ENCODE measurements around the gene ISLR. TPM values are rescaled to one million over a fixed set of nuclear protein-coding genes. Genes with fewer than 3 reads are reported as not detected.

ISLR gene, protein sequence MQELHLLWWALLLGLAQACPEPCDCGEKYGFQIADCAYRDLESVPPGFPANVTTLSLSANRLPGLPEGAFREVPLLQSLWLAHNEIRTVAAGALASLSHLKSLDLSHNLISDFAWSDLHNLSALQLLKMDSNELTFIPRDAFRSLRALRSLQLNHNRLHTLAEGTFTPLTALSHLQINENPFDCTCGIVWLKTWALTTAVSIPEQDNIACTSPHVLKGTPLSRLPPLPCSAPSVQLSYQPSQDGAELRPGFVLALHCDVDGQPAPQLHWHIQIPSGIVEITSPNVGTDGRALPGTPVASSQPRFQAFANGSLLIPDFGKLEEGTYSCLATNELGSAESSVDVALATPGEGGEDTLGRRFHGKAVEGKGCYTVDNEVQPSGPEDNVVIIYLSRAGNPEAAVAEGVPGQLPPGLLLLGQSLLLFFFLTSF
- total RNA-seq (2014; rRNA removed; shearing (Covaris generic); ENCODE audit: low replicate concordance), result not detected in 2 replicates

DNA sequence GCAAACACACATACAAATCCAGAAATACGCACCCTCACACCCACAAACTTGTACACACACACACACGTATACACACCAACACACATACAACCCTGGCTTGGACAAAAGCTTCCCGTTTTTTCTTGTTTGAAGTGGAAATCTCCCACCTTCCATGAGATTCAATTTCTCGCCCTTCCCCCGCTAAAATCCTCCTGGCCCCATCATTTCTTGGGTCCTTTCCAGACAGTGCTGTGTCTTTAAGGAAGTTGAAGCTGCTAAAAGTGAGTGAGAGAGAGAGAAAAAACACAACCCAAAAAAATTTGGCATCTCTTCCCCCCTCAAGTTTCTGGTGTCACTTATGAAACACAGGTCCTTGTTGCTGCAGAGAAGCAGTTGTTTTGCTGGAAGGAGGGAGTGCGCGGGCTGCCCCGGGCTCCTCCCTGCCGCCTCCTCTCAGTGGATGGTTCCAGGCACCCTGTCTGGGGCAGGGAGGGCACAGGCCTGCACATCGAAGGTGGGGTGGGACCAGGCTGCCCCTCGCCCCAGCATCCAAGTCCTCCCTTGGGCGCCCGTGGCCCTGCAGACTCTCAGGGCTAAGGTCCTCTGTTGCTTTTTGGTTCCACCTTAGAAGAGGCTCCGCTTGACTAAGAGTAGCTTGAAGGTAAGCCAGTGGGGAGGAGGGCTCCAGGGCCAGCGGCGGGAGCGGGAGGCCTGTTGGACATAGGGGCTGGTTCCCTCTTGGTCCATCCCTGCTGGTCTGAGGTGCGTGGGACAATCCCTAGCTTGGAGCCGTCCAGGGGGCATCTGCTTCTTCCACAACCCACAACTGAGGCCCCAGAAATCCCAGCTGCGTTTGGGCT, at the start of gene ISLR:
ISLR (plus strand) TSS at position 331 of the 839 bp plus-strand sequence. CDS start 1,149 bp downstream, outside the sequence.
- DNase-seq (ENCODE audit: low read depth), result no peak
- in situ Hi-C loops (cut with HindIII; ENCODE audit: low pct_unique_long_range_greater_than_20kb, low sequenced_read_pairs), result no loop called here

DNA sequence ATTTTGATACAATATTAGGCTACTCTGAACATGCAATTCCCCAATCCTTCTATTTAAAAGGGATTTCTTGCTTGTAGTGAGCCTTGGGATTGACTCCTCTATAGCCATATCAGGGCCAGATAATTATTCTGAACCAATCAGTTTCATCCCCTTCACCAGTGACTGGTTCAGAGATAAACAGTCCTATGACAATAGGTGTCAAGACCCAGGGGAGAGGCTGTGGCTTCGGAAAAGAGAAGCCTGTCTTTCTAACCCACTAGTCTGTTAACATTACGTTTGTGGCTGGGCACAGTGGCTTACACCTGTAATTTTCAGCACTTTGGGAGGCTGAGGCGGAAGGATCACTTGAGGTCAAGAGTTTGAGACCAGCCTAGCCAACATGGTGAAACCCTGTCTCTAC, 49.3 kb upstream of the ISLR start:
- no peak for DNase-seq (ENCODE audit: low read depth)
- in situ Hi-C loops (cut with HindIII; ENCODE audit: low pct_unique_long_range_greater_than_20kb, low sequenced_read_pairs), result no loop called here

DNA sequence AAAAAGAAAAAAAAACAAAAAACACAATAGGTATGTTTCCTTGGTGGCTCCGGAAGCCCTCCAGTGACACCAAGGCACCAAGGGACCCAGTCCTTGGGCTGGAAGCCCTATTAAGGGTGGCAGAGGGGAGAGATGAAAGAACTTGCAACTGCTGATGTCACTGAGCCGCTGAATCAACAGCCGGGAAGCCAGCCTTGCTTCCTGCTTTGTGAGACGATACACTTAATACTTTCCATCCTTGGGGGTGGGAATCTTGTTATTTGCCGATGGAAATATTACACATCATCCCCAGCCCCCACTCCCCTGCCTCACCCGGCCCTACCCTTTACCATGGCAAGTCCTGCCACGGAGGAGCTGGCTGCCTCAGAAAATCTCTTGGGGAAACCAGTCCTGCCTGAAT, 48.8 kb upstream of the ISLR start:
- in situ Hi-C loops (cut with HindIII; ENCODE audit: low pct_unique_long_range_greater_than_20kb, low sequenced_read_pairs), result no loop called here

DNA sequence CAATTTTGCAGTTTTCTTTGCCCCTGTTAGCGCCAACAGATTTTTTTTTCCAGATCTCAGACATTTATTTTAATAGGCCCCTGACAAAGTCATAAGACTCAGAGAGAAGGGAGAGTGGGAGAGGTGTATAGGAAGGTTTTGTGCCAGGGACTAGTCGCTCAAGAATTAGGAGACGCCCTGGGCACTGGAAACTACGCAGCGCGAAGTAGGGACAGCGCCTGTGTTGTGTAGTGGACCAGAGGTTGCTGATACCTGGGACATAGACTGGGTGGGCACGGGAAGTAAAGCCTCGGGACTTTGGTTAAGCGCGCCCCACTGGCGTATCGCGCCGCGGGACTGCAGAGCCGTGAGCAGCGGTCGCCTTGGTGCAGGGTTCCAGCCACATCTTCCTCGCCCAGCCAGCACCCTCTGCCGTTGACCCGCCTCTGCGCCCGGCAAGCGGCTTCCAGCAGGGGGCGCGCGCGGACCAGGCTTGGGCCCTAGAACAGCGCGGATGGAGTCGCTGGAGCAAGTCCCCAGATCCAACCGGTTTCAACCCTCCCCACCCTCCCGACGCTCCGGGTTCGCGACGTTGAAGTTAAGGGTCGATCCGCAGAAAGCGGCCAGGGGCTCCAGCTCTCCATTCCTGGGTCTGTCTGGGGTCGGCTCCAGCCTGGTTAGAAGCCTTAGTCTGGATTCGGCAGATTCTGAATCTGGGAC, 46.1 kb upstream of the ISLR start:
- in situ Hi-C loops (cut with HindIII; ENCODE audit: low pct_unique_long_range_greater_than_20kb, low sequenced_read_pairs), result no loop called here
- DNase-seq (ENCODE audit: low read depth), result peak; percentile 78

More for the DNA sequence above, 48.8 kb upstream of the ISLR start:
- no peak for DNase-seq (ENCODE audit: low read depth)

DNA sequence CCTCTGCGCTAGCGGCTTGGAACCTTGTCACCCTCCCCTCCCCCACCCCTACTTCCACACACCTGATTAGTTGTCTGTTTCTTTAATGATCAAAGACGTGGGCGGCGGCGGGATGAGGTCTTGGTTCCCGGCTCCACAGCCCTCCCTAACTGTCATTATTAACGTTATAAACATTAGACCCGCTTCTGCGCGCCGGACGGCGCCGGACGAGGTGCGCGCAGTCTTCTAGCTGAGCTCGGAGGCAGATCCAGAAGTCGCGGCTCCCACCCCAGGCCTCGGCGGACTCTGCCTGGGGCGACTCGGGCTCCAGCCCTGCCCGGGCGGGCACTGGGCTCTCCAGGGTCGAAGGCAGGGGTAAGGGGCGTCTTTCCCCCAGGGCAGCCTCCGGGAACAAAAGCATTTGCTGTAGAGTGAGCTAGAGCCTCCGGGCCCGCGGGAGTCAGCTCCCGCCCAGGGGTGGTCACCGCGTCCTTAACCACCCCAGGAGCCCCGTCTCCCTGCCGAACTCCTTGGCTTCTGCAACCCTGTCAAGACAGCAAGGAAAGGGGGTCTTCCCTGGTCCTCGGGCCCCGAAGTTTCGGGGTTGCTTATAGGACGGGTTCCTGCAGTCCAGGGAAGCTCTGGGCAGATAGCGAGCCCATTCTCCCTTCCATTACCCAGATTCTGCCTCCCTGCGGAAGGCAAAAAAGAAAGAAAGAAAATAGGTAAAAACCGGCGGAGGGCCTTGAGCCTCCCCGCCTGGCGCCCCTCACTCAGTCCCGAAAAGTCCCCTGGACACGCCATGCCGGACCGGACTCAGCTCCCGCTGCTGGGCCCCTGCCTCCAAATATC, 45.3 kb upstream of the ISLR start:
- in situ Hi-C loops (cut with HindIII; ENCODE audit: low pct_unique_long_range_greater_than_20kb, low sequenced_read_pairs), result no loop called here
- DNase-seq (ENCODE audit: low read depth), result no peak

DNA sequence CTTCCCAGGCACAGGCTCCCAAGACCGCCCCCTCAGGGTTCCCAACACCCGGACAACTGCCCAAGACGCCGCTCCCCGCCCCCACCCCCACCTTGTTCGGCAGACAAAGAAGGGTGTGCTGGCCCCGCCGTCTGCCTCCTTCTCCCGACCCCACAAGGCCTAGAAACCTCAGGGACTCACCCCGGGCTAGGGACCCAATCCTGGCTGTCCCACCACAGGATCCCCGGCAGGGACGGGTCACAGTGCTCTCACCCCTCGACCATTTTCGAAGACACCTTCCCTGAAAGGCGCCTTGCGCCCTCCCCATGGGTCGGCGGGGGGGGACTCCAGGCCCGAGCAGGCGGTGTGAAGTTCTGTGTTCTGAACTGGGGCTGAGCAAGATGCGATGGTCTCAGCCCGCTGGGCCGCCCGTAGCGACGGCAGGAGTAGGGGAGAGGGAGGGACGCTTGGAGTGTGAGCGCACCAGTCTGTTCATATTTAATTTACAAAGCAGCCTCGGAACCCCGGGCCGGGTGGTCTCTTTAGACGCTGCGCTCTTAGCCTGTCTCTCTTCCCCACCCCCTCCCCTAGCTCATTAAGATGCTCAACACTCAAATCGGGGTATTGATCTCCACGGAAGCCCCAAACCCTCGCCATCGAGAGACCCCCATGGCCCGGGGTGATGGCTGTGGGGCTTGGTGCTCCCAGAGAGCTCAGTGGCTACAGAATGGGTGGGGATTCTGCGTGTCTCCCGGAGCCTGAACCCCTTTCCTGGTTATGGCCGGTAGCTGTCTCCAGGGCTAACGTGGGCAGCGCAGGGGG, 44.5 kb upstream of the ISLR start:
- no peak for DNase-seq (ENCODE audit: low read depth)
- in situ Hi-C loops (cut with HindIII; ENCODE audit: low pct_unique_long_range_greater_than_20kb, low sequenced_read_pairs), result no loop called here

DNA sequence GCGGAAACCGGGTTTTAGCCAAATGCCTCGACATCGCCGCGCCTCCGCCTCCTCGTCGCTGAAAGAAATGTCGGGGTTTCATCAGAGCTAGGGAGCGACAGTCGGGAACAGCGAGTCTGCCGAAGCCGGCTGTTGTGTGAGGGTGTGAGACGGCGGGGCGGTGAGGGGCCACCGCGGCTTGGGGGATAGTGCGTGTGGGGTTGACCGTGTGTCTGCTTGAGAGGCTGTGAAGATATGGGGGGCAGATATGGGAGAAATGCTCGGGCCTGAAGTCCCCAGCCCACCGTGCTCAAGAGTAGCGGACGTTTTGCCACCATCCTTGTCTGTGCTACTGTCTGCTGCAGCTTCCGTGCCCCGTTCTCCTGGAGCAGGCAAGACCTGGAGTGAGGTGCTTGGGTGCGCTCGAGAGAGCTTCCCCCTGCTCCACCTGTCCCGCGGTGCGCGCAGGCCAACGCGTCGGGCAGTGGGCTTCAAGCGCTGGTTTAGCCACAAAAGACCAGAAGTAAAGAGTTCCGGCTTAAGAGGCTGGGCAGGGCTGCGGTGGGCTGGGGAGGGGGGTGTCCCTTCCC, 43.8 kb upstream of the ISLR start:
- DNase-seq (ENCODE audit: low read depth), result no peak
- in situ Hi-C loops (cut with HindIII; ENCODE audit: low pct_unique_long_range_greater_than_20kb, low sequenced_read_pairs), result no loop called here

DNA sequence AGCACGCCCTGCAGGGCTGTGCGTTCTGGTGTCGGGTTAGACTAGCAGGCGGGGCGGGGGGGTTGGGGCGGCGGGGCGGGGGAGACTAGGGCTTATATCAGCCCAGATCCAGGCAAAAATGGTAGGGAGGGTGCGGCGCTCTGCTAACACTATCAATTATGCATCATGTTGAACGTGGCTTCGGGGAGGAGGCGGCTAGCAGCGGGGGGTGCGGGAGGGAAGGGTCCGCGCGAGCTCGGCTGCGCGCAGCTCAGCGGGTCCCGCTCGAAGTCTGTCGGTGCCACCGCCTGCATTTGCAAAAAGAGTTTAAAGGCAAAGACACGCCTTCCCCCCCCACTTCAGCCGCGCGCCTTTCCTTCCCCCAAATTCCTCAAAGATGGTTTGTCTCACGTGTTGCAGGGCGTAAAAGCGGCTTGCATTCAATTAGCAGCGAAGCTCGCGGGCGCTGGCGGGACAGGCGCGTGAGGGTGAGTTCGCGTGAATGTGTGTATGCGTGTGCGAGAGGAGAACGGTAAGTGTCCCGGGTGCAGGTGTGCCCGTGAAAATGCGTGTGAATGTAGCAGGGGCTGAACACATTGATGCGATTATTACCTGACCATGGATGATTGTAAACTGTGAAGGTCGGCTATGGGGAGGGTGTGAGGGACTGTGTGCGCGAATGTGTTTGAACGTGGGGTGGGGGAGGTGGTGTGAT, 43.2 kb upstream of the ISLR start, which contains the start of gene ISLR2:
ISLR2 (plus strand) TSS at position 432 of the 694 bp plus-strand sequence. CDS start 2,169 bp downstream, outside the sequence.
- in situ Hi-C loops (cut with HindIII; ENCODE audit: low pct_unique_long_range_greater_than_20kb, low sequenced_read_pairs), result no loop called here
- DNase-seq (ENCODE audit: low read depth), result no peak

DNA sequence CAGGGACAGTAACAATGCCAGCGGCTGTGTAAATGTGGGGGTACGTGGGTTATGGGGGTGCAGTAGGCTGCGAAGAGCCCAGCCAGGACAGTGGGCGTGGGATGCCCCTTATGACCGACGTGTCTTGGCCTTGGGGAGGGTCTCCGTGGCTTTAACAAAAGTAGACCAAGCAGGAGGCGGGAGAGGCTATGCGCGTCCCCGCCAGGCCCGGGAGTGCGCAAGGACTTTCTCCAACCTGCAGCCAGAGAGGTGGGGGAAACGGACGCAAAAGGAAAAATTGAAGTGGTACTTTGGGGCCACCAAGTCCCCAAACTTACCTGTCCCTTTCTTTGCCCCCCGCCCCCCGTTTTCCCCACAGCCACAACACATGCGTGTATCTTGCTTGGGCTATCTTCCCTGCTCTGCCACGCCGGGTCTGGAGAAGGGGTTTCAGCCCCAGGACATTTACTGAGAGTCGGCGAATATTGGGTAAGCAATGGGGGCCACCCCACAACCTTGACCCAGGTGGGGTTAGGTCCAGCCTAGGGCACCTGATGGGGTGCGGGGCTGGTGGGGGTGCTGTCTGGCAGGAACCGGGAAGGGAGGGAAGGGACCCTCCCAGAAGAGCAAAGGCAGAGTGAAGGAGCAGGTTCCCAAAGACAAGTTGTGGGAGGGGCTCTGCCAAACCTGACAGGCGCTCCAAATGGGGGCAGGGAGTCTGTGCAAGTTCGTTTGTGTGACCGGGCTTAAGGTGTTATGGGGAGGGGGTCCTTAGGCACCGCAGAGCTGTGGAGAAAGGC, 42.5 kb upstream of the ISLR start:
- in situ Hi-C loops (cut with HindIII; ENCODE audit: low pct_unique_long_range_greater_than_20kb, low sequenced_read_pairs), result no loop called here
- DNase-seq (ENCODE audit: low read depth), result no peak

DNA sequence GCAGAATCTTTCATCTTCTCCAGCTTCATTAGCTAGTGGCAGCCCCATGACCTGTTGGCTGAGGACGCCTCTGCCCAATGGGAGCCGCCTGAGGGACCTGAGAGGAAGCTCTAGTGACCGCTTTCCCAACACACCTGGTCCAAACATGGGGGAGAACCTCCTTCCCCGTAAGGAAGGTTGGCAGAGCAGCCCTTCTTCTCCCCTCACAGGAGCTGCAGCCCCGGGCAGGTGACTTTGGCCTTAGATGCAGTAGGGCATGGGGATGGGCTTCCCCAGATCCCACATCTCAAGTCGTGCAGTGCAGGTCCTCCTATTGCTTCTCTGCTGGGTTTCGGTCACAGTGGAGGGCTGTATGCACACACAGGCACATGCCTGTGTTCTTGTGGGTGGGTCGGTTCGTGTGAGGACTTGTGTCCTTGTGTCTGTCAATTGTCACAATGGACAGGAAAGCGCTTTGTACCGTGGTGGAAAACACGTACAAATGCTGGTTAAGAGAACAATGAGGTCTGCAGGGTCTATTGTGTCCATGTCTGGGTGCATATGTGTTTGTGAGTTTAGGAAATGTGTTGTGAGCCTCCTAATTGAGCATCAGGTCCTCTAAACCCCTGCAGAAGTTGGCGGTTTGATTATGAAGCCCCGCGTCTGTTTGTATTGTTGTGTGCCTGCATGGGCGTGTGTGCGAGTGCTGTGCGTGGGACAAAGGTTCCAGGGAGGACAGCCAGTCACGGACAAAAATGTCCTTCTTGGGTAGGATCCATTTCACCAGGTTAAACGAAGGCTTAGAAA, 41.7 kb upstream of the ISLR start:
- in situ Hi-C loops (cut with HindIII; ENCODE audit: low pct_unique_long_range_greater_than_20kb, low sequenced_read_pairs), result no loop called here
- DNase-seq (ENCODE audit: low read depth), result no peak

DNA sequence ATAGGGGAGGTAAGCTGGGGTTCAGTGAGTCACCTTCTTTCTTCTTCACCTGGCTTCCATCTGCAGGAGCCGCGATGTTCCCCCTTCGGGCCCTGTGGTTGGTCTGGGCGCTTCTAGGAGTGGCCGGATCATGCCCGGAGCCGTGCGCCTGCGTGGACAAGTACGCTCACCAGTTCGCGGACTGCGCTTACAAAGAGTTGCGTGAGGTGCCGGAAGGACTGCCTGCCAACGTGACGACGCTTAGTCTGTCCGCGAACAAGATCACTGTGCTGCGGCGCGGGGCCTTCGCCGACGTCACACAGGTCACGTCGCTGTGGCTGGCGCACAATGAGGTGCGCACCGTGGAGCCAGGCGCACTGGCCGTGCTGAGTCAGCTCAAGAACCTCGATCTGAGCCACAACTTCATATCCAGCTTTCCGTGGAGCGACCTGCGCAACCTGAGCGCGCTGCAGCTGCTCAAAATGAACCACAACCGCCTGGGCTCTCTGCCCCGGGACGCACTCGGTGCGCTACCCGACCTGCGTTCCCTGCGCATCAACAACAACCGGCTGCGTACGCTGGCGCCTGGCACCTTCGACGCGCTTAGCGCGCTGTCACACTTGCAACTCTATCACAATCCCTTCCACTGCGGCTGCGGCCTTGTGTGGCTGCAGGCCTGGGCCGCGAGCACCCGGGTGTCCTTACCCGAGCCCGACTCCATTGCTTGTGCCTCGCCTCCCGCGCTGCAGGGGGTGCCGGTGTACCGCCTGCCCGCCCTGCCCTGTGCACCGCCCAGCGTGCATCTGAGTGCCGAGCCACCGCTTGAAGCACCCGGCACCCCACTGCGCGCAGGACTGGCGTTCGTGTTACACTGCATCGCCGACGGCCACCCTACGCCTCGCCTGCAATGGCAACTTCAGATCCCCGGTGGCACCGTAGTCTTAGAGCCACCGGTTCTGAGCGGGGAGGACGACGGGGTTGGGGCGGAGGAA, 40.5 kb upstream of the ISLR start:
- DNase-seq (ENCODE audit: low read depth), result no peak
- in situ Hi-C loops (cut with HindIII; ENCODE audit: low pct_unique_long_range_greater_than_20kb, low sequenced_read_pairs), result no loop called here

DNA sequence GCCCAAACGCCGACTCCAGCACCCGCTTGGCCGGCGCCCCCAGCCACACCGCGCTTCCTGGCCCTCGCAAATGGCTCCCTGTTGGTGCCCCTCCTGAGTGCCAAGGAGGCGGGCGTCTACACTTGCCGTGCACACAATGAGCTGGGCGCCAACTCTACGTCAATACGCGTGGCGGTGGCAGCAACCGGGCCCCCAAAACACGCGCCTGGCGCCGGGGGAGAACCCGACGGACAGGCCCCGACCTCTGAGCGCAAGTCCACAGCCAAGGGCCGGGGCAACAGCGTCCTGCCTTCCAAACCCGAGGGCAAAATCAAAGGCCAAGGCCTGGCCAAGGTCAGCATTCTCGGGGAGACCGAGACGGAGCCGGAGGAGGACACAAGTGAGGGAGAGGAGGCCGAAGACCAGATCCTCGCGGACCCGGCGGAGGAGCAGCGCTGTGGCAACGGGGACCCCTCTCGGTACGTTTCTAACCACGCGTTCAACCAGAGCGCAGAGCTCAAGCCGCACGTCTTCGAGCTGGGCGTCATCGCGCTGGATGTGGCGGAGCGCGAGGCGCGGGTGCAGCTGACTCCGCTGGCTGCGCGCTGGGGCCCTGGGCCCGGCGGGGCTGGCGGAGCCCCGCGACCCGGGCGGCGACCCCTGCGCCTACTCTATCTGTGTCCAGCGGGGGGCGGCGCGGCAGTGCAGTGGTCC, 39.7 kb upstream of the ISLR start:
- in situ Hi-C loops (cut with HindIII; ENCODE audit: low pct_unique_long_range_greater_than_20kb, low sequenced_read_pairs), result no loop called here
- no peak for DNase-seq (ENCODE audit: low read depth)

DNA sequence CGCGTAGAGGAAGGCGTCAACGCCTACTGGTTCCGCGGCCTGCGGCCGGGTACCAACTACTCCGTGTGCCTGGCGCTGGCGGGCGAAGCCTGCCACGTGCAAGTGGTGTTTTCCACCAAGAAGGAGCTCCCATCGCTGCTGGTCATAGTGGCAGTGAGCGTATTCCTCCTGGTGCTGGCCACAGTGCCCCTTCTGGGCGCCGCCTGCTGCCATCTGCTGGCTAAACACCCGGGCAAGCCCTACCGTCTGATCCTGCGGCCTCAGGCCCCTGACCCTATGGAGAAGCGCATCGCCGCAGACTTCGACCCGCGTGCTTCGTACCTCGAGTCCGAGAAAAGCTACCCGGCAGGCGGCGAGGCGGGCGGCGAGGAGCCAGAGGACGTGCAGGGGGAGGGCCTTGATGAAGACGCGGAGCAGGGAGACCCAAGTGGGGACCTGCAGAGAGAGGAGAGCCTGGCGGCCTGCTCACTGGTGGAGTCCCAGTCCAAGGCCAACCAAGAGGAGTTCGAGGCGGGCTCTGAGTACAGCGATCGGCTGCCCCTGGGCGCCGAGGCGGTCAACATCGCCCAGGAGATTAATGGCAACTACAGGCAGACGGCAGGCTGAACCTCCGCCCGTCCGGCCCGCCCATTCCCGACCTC, 39.0 kb upstream of the ISLR start:
- no peak for DNase-seq (ENCODE audit: low read depth)
- in situ Hi-C loops (cut with HindIII; ENCODE audit: low pct_unique_long_range_greater_than_20kb, low sequenced_read_pairs), result no loop called here
